ENCODE data around the gene GRIK2.

Gene GRIK2

GRCh38 chr6:101401171-101401570 lies 7.7 kb downstream of the GRIK2 start:
- DNase-seq = no peak

GRCh38 chr6:101401792-101402621 lies 8.5 kb downstream of the GRIK2 start:
- DNase-seq = no peak

GRCh38 chr6:101402622-101403031 lies 9.1 kb downstream of the GRIK2 start:
- no peak for DNase-seq

GRCh38 chr6:101403216-101403945 lies 9.9 kb downstream of the GRIK2 start:
- no peak for DNase-seq

GRCh38 chr6:101404775-101405174 lies 11.3 kb downstream of the GRIK2 start:
- no peak for DNase-seq

GRCh38 chr6:101413773-101414172 lies 20.3 kb downstream of the GRIK2 start:
- DNase-seq = no peak

GRCh38 chr6:101417900-101418299 lies 24.4 kb downstream of the GRIK2 start:
- no peak for DNase-seq

- DNase-seq = no peak
Measured at GRCh38 chr6:101422251-101422650, 28.7 kb downstream of the GRIK2 start.

GRCh38 chr6:101422811-101423210 lies 29.3 kb downstream of the GRIK2 start:
- DNase-seq = no peak

GRCh38 chr6:101429270-101429669 lies 35.8 kb downstream of the GRIK2 start:
- DNase-seq = peak; percentile 45

- DNase-seq = no peak
Measured at GRCh38 chr6:101429845-101430244, 36.3 kb downstream of the GRIK2 start.

GRCh38 chr6:101433141-101433540 lies 39.6 kb downstream of the GRIK2 start:
- no peak for DNase-seq

- DNase-seq = no peak
Measured at GRCh38 chr6:101434601-101435000, 41.1 kb downstream of the GRIK2 start.

GRCh38 chr6:101435038-101435437 lies 41.5 kb downstream of the GRIK2 start:
- DNase-seq = no peak

- DNase-seq = no peak
Measured at GRCh38 chr6:101439790-101440189, 46.3 kb downstream of the GRIK2 start.

GRCh38 chr6:101443315-101443714 lies 49.8 kb downstream of the GRIK2 start:
- DNase-seq = no peak

- DNase-seq = no peak
Measured at GRCh38 chr6:101444717-101445116, 51.2 kb downstream of the GRIK2 start.

GRCh38 chr6:101445527-101445926 lies 52.0 kb downstream of the GRIK2 start:
- no peak for DNase-seq

- DNase-seq = no peak
Measured at GRCh38 chr6:101450901-101451300, 57.4 kb downstream of the GRIK2 start.

GRCh38 chr6:101451981-101452380 lies 58.5 kb downstream of the GRIK2 start:
- no peak for DNase-seq

- no peak for DNase-seq
Measured at GRCh38 chr6:101453221-101453620, 59.7 kb downstream of the GRIK2 start.

GRCh38 chr6:101454106-101454676 lies 60.7 kb downstream of the GRIK2 start:
- peak; percentile 1 for DNase-seq

- DNase-seq = no peak
Measured at GRCh38 chr6:101458336-101458735, 64.8 kb downstream of the GRIK2 start.

- DNase-seq = no peak
Measured at GRCh38 chr6:101458826-101459225, 65.3 kb downstream of the GRIK2 start.

All from NCI-H2107 (cell line).